HG03060 (cell line): ENCODE results near the gene AUTS2.

ENCODE experiments used
- ATAC-seq: cut with Tn5 transposase; IDR thresholded peaks from one replicate; pipeline ENCODE4 v1.9.1; 2021; ENCODE audit warnings: low read depth, moderate number of reproducible peaks; ENCODE audit not compliant: unreplicated experiment

The AUTS2 gene

DNA sequence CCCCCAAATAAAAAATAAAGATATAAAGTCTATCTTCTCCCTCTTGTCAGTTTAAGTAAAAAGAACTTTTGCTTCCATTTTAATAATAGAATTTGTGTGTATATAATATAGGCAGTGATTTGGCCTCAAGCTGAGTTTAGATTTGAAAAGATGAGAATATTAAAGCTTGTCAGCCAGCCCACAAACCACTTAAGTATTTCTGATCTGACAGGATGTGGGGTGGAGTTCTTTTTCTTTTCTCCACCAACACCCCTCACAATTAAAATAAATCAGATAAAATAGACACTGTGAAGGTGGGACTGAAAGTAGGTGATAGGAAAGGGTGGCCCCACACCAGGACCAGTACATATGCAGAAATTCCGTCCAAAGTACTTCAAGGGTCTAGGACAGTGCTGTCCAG, 714.1 kb downstream of the AUTS2 start:
- no peak for ATAC-seq

DNA sequence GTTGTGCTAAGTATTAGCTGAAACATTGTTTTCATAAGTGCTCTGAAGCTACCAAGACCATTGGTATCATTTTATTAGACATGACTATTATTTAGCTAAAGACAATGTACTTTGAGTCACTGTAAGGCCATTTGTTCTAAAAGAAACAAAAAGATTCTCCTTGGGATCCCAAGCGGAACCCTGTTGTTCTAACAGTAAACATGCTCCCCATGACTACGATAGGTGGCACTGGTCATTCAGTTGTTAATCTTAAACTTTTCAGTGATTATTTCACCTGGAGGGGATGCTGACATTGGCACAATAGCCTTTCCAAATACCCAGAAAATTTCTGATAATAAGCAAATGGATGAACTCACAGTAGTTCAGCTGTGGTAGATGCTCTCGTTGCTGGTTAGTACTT, 715.0 kb downstream of the AUTS2 start:
- no peak for ATAC-seq

DNA sequence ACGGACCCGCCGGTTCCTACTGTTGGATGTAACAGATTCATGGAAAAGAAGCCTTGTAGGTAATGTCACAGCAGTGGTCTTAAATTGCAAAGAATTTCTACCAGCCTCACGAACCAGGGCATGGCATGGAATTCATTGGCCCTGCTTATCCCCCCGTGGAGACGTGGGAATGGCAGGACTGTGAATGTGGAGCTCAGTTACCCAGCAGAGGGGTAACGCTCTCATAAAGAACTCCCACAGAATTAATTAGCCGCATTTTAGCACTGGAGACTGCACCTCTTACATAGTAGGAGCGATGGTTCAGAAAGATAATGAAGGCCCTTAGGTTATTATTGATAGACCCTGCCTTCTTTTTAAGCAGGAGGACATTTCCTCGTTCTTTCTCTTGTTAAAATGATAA, 715.4 kb downstream of the AUTS2 start:
- ATAC-seq = no peak

GRCh38 chr7:70314221-70314620, 715.9 kb downstream of the AUTS2 start:
- ATAC-seq = no peak

DNA sequence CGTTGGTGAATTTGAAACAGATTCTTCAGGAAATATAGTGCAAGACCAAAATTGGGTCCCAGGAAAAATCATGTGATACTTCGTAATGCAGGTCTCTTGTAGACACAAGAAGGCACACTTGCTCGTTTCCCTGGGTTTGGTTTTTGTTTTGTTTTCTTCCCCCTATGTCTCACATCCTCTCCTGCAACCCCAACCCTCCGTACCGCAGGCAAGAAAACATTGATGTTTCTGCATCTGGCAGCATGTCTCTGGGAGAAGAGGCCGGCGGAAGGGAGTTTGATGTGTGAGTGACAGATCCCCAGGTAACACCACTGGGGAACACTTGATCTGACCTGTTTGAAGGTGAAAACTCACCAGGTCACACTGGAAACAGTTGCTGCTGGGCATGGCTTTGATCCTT, 718.5 kb downstream of the AUTS2 start:
- no peak for ATAC-seq

- no peak for ATAC-seq
Observed at GRCh38 chr7:70317356-70317755, 719.1 kb downstream of the AUTS2 start.

DNA sequence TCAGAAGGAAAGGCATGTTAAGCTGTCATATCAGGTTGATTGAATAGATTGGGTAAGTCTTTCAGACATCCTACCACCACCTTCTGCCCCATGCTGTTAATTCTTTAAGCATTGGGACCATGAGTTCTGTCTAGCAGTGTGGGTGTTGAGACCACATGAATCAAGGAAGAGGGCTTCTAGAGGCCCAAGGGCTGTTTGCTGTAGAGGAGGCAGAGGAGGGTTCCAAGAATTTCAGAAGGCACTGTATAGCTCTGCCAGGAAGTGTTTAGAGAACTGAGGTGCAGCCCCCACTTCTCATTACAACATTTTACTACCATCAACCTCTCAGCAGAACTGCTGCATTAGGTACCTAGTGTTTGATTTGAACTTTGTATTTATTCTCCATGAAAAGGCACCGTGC, 720.2 kb downstream of the AUTS2 start:
- no peak for ATAC-seq

GRCh38 chr7:70319057-70319456, 720.8 kb downstream of the AUTS2 start:
- no peak for ATAC-seq

DNA sequence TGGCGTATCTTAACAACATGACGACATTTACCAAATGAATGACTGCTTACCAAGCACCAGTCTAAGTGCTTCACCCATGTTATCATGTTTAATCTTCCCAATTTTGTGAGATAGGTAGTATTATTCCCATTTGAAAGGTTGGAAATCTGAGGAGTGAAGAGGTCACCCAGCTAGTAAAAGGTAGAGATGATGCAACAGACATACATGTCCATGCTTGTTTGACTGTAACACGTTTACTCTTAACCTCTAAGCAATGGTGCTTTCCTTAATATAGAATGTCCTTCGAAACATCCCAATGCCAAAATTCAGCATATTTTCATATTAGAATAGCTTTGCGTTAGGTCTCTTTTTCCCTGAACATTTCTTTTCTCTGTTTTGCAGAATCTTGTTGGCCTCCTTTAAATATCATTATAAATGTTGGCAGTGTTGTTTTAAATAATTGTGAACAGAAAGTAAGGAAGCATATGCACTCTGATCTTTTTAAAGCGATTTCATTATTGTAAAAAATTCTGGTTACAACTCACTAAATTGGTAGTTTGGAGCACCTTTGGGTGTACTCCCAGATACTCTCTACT, 722.8 kb downstream of the AUTS2 start:
- no peak for ATAC-seq

- no peak for ATAC-seq
Observed at GRCh38 chr7:70322856-70323255, 724.6 kb downstream of the AUTS2 start.

DNA sequence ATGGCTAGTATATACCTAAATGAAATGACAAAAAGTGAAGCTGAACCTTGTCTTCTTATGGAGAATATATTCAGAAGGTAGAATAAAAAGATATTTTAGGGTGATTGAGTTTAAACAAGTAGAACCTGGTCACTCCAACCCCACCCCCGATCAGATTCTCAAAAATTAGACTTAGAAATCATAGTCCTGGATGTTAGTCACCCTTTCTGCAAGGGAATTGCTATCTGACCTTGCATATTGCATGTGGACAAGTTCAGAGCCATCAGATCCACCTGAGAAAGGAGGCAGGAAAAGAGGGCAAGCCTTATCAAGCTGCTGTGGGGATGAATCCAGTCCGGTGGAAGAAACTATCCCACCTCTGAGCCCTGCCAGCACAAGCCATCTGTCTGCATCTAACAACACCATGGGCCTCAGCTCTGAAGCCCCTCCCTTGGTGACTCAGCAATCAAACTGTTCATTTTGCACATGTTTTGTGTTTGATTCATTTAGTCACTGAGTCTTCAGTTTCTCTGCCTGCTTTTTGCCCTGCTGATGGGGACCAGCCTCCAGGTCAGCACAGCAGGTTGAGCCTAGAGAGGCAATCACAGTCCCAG, 727.3 kb downstream of the AUTS2 start:
- no peak for ATAC-seq

DNA sequence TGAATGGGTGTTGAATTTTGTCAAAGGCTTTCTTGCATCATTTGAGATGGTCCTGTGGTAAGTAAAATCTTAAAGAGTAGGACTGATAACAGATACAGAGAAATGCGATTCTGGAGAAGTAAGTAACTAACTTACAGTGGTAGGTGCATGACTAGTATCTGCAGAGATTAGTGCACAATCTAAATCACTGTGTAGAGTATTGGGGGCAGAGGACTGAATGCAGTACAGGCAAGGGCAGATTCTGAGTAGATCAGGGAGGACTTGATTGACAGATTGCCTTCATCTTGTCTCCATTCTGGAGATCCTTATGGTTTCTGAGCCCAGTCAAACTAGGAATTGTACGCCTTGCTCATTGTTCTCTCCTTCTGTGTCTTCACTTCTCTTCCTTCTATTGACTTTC, 736.0 kb downstream of the AUTS2 start:
- no peak for ATAC-seq

DNA sequence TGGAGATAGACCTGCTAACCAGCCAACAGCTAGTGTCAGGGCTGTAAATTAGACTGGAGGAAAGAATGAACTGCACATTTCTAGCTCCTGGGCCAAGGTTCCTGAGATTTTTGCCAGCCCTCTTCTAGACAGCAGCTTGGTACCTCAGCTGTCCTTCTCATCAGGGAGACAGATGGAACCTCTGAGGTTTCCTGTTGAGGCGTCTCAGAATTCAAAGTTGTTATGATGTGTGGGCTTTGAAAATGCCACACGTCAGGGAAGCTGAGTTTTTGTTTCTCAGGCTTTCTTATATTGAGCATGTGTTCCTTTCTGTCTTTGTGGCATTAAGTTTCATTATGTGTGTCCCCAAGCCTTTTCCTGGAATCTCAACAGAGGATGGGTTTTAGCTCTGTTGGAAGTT, 736.6 kb downstream of the AUTS2 start:
- no peak for ATAC-seq

DNA sequence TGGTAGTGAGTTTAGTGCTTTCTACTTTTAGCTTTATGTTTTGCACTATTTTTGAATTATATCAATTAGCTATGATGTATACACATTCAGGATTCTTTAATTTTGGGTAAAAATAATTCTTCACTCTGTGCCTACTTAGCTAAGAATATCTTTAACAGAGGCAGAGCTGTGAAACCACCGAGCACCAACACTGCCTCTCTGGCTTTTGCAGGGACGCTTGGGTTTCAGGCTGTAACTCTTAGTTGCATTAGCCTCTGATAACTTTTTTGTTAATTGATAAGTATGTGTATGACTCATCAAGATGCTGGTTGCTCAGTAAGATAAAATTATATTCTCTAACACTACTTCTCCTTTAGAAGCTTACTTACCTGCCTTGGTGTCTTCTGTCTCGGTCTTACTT, 738.3 kb downstream of the AUTS2 start:
- no peak for ATAC-seq

- no peak for ATAC-seq
Observed at GRCh38 chr7:70338015-70338414, 739.7 kb downstream of the AUTS2 start.

- no peak for ATAC-seq
Observed at GRCh38 chr7:70340236-70340635, 742.0 kb downstream of the AUTS2 start.

DNA sequence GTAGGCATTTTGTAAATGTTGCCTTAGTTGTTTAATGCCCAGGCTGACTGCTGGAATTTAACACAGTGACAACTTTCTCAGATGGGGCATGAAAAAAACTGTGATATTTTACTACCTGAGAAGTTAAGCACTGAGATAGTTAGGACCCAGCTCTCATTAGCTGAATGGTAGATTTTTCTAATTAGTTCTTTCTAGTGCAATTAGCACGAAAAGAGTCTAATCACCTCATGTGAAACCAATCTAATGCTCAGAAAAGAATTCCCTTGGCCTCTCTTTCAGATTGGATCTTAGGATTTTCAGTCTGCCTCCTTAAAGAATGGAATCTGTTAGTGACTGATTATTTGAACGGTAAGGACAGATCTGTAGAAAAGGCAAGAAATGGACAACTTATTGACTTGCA, 743.2 kb downstream of the AUTS2 start:
- ATAC-seq = no peak

- no peak for ATAC-seq
Observed at GRCh38 chr7:70343519-70343918, 745.2 kb downstream of the AUTS2 start.

- no peak for ATAC-seq
Observed at GRCh38 chr7:70344726-70345125, 746.5 kb downstream of the AUTS2 start.

DNA sequence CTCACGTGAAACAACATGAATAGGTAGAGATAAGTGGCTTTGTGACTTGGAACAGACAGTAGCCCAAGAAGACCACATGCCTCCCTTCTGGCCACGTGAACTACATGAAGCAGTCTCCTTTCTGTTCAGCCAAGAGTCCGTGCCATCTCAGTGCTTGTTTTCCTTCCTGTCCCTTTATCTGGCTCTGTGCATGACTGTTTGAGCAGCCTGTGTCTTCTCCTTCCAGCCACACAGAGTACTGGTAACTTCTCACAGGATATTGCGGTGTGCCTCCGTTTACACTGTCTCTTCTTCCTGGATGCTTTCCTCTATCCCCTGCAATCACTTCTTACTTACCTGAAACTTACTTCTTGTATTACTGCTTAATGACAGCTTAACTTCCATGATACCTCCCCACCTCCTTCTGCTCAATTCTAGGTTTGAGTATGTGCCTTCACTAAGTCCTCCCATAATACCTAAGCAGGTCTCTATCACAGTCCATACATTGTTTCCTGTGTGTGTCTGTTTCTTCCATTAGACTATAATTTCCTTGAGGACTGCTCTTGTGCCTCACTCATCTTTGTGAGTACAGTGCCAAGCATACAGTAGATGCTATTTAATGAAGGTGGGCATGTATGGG, 748.7 kb downstream of the AUTS2 start:
- ATAC-seq = no peak

GRCh38 chr7:70347463-70348254, 749.4 kb downstream of the AUTS2 start:
- ATAC-seq = peak; percentile 99

DNA sequence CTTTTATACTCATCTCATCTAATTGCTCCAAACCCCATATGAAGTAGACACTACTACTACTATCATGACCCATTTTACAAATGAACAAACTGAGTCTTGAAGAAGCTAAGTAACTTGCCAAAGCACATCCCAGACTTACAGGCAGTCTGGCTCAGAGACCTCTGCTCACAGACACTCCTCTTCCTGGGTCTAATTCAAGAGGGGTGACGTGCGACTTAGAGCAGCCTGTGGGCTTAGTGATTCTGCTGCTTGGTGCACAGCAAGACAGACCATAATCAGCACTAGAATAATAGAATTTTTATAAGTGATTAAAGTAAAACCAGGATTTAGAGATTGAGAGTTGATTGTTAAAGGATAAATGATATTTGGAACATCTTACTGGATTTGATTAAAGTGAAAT, 750.8 kb downstream of the AUTS2 start:
- no peak for ATAC-seq
